Lung microvascular endothelial cell (primary cell): ENCODE measurements around the gene PPP1R1B. TPM values are rescaled to one million over a fixed set of nuclear protein-coding genes. Genes with fewer than 3 reads are reported as not detected.

Source experiments
- DNase-seq, 2 donors: peaks; one replicate each; pipeline versions ENCODE4 v3.0.0 to v3.0.0-alpha.2; 2010; ENCODE audit warnings: low read depth in 2 of 2
- total RNA-seq: library from RNA; depleted of rRNA; stranded (reverse); fragments of >200 nt; gene quantifications from 2 replicates; pipeline ENCODE4 v1.2.1, GENCODE V29; 2014

PPP1R1B gene
- total RNA-seq, 1 donor from 2014 or later, result not detected

DNA sequence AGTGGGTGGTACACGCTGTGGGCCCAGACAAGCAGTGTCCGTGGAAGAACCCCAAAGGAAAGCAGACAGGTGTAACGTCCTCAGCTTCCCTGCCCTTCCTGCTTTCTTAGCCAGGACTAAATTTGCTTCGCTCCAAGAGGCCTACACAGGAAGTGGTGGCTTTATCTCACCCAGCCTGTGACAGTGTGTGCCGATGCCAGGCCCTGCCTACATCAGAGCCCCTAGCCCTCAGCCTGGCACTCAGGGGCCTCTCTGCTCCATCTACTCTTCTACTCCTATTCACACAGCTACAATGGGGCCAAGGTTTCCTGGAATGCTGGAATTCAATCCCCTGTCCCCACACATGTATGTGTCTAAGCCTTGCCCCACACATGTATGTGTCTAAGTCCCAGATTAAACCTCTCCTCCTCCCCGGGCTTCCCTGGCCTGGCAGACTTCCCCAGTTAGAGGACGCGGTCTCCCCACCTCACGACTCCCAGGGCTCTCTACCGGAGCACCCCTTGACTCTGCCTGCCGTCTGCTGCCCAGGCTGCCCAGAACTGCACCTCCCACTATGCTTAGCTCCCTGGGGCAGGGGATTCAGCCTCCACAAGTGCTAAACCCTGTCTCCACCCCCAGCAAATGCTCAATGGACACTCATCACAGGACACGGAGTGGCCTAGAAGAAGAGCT is 52.9 kb downstream of the PPP1R1B start:
- no peak for DNase-seq

DNA sequence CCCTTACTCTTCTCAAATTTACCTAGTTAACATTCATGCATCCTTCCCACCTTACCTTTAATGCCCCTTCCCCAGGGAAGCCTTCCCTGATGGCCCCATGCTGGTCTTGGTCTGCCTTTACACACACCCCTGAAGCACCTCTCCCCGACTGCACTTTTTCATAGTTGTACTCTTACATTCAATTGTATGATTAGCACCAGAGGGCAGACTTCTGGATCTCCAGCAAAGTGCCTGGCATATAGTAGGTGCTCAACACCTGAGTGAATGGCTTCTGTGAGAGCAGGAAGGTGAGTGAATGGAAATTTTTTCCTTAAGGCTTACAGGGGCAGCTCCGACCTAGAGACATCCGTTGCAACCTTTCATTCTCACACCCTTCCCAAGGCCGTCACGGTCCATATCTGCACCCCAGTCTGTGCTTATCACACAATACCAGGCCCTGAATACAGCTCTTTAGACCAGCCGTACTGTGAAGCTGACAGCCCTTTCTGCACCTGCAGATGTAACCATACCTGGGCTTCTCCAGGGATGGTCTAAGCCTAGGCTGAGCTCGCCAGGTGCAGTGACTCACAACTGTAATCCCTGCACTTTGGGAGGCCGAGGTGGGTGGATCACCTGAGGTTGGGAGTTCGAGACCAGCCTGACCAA is 56.7 kb downstream of the PPP1R1B start:
- DNase-seq, result no peak

DNA sequence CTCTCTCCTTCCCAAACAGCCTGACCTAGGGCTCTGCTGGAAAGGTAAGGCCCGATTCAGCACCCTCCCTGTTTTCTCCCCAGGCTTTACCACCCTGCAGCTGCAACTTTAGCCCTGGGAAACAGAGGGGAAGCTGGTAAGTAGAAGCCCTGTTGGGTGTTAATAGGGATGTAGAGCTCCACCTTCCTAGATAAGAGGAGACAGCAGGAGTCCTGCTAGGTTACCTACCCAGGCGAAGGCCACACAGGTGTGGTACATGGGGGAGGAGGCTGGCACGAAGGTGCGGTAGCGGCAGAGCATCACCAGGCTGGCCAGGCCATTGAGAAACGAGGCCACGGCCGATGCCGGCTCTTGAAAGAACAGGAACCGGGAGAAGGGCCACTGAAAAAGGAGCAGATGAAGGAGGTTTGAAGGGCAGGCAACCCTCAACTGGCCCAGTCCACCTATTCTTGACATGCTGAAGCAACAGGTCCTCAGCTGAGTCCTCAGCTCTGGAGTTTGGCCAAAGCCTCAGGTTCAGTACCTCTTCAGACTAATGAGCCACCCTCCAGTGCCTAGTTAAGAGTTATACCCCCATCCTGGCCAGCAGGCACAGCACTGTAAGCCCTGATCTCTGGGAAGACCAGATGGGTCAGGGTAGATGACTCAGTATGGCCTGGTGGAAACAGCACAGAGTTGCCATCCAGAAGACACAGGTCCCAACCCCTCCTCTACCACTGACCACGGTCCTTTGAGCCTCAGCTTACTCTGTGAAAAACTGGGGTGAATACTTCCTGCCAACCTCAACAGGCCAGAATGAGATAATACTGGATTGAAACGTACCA is 57.8 kb downstream of the PPP1R1B start:
- DNase-seq, result no peak

Other genes with a start within 250 kb of the PPP1R1B start
- 7.0 and 10.1 TPM in 2 replicates for gene FBXL20, start 225.3 kb upstream of the PPP1R1B start, total RNA-seq
- gene MED1, start 175.7 kb upstream of the PPP1R1B start, total RNA-seq, result 15.3 and 19.6 TPM in 2 replicates
- 12.4 and 19.2 TPM in 2 replicates for gene CDK12, start 165.5 kb upstream of the PPP1R1B start, total RNA-seq
- not detected in 2 replicates for gene NEUROD2, start 19.0 kb upstream of the PPP1R1B start, total RNA-seq
- 29.2 and 52.0 TPM in 2 replicates for gene STARD3, start 10.2 kb downstream of the PPP1R1B start, total RNA-seq
- under 0.01 and 0.60 TPM in 2 replicates for gene TCAP, start 38.4 kb downstream of the PPP1R1B start, total RNA-seq
- gene PNMT, start 41.5 kb downstream of the PPP1R1B start, total RNA-seq, result 0.65 and 2.8 TPM in 2 replicates
- 3.2 and 3.3 TPM in 2 replicates for gene PGAP3, start 61.1 kb downstream of the PPP1R1B start, total RNA-seq
- 0.60 and 1.7 TPM in 2 replicates for gene ERBB2, start 73.1 kb downstream of the PPP1R1B start, total RNA-seq
- gene MIEN1, start 103.6 kb downstream of the PPP1R1B start, total RNA-seq, result 17.7 and 18.7 TPM in 2 replicates
- gene GRB7, start 111.0 kb downstream of the PPP1R1B start, total RNA-seq, result under 0.01 and 0.22 TPM in 2 replicates
- not detected in 2 replicates for gene IKZF3, start 237.4 kb downstream of the PPP1R1B start, total RNA-seq
- not detected in 2 replicates for gene ZPBP2, start 241.2 kb downstream of the PPP1R1B start, total RNA-seq